H1 (cell line): ENCODE data around the gene PTCH1. TPM values are rescaled to one million over a fixed set of nuclear protein-coding genes. Genes with fewer than 3 reads are reported as not detected.

ENCODE experiments used
- BACH1 ChIP-seq: IDR thresholded peaks from 2 replicates; pipeline ENCODE4 v1.6.1; 2012; ENCODE audit warnings: low read length, improper control_type of control experiment
- CHD7 ChIP-seq: fragments of 300-600 bp; sonication (generic); IDR thresholded peaks from 2 replicates; pipeline ENCODE4 v1.7.1; 2012; ENCODE audit warnings: low read length, moderate library complexity, mild to moderate bottlenecking, inconsistent platforms; ENCODE audit not compliant: insufficient replicate concordance
- GTF2F1 ChIP-seq: IDR thresholded peaks from 2 replicates; pipeline ENCODE4 v1.6.1; 2012; ENCODE audit warnings: low read depth, low read length, improper control_type of control experiment, borderline replicate concordance
- HDAC2 ChIP-seq, 2 experiments: fragments of 300-600 bp in 1 of 2; sonication (generic) in 1 of 2; IDR thresholded peaks; 2 replicates each; pipeline ENCODE4 v1.6.1; 2011 to 2012; ENCODE audit warnings: low read depth in 2 of 2, low read length in 2 of 2, mild to moderate bottlenecking in 2 of 2, moderate library complexity in 2 of 2, borderline replicate concordance in 1 of 2, inconsistent platforms in 1 of 2
- SAP30 ChIP-seq: fragments of 300-600 bp; sonication (generic); IDR thresholded peaks from 2 replicates; pipeline ENCODE4 v1.7.1; 2012; ENCODE audit warnings: low read length, moderate library complexity, mild to moderate bottlenecking, inconsistent platforms; ENCODE audit not compliant: insufficient read depth, insufficient replicate concordance
- SIX5 ChIP-seq: IDR thresholded peaks from 2 replicates; pipeline ENCODE4 v1.6.1; 2011; ENCODE audit warnings: mild to moderate bottlenecking, low read depth, low read length
- polyA plus RNA-seq, 7 experiments: library from polyadenylated mRNA; depleted of rRNA in 3 of 7; stranded (reverse) in 5 of 7; unstranded in 2 of 7; fragments of >200 nt in 5 of 7; fragments of 200-250 nt in 2 of 7; gene quantifications; 1 replicate in 5 of 7; 2 replicates in 1 of 7; 4 replicates in 1 of 7; pipeline versions ENCODE4 v1.2.1 to v1.2.3, GENCODE V29; 2011 to 2013; ENCODE audit warnings: missing spikeins in 2 of 7, mixed read lengths in 2 of 7
- total RNA-seq: library from RNA; stranded (reverse); fragmentation: NEBNext Ultra II Directional; extraction: Animal tissue kit (Norgen Biotek cat#: 25700); gene quantifications from 2 replicates; pipeline ENCODE4 v1.2.1, GENCODE V29; 2021

The PTCH1 gene
- total and polyA plus RNA-seq, 2 of the 8 experiments (the other 6 are each of a cell fraction or from before 2014, with no cell fraction given), result 6.4 to 34.1 TPM

GRCh38 chr9:95399261-95399660 lies 117.5 kb downstream of the PTCH1 start (continued):
- no peak for TF ChIP-seq BACH1
- no peak for TF ChIP-seq SAP30
- no peak for TF ChIP-seq GTF2F1
- no peak for TF ChIP-seq CHD7
- no peak for TF ChIP-seq HDAC2 (IDR thresholded peaks at IDR 0.05; ENCODE audit: borderline replicate concordance in 1 of 2, low read depth in 2 of 2, low read length in 2 of 2)
- TF ChIP-seq SIX5, result no peak
